Left lung (tissue), 10 donors: ENCODE results near the gene C22orf42. TPM values are rescaled to one million over a fixed set of nuclear protein-coding genes. Genes with fewer than 3 reads are reported as not detected.
"Not testable (repeated sequence)": the region's sequence is repeated elsewhere in the genome, so short reads cannot be mapped to it uniquely, and the experiment has no call there.

ENCODE experiments used
- ATAC-seq: fragments of 200-7000 bp; cut with Tn5 transposase; one replicate; pipeline ENCODE4 v1.9.1; 2020; ENCODE audit warnings: moderate library complexity
- DNase-seq, 4 donors: peaks; one replicate each; pipeline ENCODE4 v3.0.0-alpha.2; 2013 to 2020
- H3K27ac ChIP-seq, 2 donors: fragments of 200-600 bp; sonication (generic) in 1 of 2; one replicate each; pipeline versions ENCODE4 v1.5.0 to v1.8.0; 2020 to 2021
- H3K27me3 ChIP-seq, 2 donors: fragments of 200-600 bp; sonication (generic) in 1 of 2; one replicate each; pipeline versions ENCODE4 v1.5.0 to v1.8.0; 2020 to 2021
- H3K36me3 ChIP-seq, 2 donors: fragments of 200-600 bp; sonication (generic) in 1 of 2; one replicate each; pipeline versions ENCODE4 v1.5.0 to v1.8.0; 2020 to 2021
- H3K4me1 ChIP-seq, 2 donors: fragments of 200-600 bp; one replicate each; pipeline ENCODE4 v1.8.0; 2021
- H3K4me3 ChIP-seq, 2 donors: fragments of 200-600 bp; sonication (generic) in 1 of 2; one replicate each; pipeline versions ENCODE4 v1.5.0 to v1.8.0; 2020 to 2021; ENCODE audit warnings: mild to moderate bottlenecking in 1 of 2
- H3K9me3 ChIP-seq, 2 donors: fragments of 200-600 bp; sonication (generic) in 1 of 2; one replicate each; pipeline versions ENCODE4 v1.5.0 to v1.8.0; 2020 to 2021
- intact Hi-C, 2 donors: fragments of 100-400 bp; cut with DNase I; formaldehyde crosslinking; loops; one replicate each; pipeline versions ENCODE4 v1.11.2 to v1.14.2; 2022
- polyA plus RNA-seq, 6 donors: library from polyadenylated mRNA; unstranded; fragments of 120-200 nt; gene quantifications; one replicate each; pipeline ENCODE4 v1.2.1, GENCODE V29; 2013; ENCODE audit not compliant: insufficient read length in 6 of 6
- total RNA-seq, 2 donors: library from RNA; stranded (reverse); fragmentation: NEBNext Ultra II Directional; extraction: Animal tissue kit (Norgen Biotek cat#: 25700); gene quantifications; one replicate each; pipeline ENCODE4 v1.2.1, GENCODE V29; 2021
- TF ChIP-seq, protein P1 (sequence below), 2 donors: fragments of 200-600 bp; sonication (generic) in 1 of 2; IDR thresholded peaks; one replicate each; pipeline versions ENCODE4 v1.5.0 to v1.8.0; 2021; ENCODE audit warnings: antibody characterized with exemption in 2 of 2
- donor health status: DM: no; HTN: yes; CAD: no.
- donor health status: DM: no; HTN: no; CAD: no.

The C22orf42 gene
- total and polyA plus RNA-seq, 8 donors: 0.35 TPM; not detected in 7

DNA sequence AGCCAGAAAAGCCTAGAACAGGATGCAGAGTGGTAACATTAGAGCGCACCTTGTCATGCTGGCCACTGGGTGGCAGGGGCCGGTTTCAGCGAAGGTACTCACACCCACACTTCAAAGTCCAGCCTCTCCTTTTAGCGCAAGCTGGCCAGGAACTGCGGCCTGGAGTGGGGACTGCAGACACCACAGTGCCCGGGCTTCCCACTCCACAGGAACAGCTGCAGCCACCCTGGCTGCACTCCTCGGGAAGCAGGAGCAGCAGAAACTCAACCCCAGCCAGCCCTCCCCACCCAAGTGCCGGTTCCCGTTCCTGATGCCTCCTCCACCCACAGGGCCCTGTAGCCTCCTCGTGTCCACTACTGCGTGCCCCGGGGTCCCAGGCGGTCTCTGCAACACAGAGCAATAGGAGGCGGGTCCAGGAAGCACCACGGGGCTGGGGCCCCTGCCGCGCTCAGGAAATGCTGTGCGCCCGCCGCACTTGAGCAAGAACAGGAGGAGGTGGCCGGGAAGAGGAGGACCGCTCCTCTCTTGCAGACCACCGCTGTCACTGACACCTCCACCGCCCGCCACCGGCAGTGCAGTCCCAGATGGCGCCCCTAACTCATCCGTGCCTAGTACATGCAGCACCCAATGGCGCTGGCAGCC lies 43.6 kb upstream of the C22orf42 start:
- peak in 3 of 4 donors; percentile 64 to 82 (median 66) for DNase-seq
- intact Hi-C loops: no loop called here
- Histone ChIP-seq H3K27ac (no peak overlapping the region), H3K27me3 (peaks cover 17 to 63% of the 10 kb centered on the region in 2 donors), H3K36me3 (no peaks in the 10 kb centered on the region), H3K4me1 (peaks cover 6 to 36% of the 10 kb centered on the region in 2 donors), H3K4me3 (peak overlapping the region in 1 of 2 donors; percentile 10), H3K9me3 (no peaks in the 10 kb centered on the region)
- TF ChIP-seq, protein P1, sequence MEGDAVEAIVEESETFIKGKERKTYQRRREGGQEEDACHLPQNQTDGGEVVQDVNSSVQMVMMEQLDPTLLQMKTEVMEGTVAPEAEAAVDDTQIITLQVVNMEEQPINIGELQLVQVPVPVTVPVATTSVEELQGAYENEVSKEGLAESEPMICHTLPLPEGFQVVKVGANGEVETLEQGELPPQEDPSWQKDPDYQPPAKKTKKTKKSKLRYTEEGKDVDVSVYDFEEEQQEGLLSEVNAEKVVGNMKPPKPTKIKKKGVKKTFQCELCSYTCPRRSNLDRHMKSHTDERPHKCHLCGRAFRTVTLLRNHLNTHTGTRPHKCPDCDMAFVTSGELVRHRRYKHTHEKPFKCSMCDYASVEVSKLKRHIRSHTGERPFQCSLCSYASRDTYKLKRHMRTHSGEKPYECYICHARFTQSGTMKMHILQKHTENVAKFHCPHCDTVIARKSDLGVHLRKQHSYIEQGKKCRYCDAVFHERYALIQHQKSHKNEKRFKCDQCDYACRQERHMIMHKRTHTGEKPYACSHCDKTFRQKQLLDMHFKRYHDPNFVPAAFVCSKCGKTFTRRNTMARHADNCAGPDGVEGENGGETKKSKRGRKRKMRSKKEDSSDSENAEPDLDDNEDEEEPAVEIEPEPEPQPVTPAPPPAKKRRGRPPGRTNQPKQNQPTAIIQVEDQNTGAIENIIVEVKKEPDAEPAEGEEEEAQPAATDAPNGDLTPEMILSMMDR (IDR thresholded peaks at IDR 0.05): peak; percentile 38 to 55
- ATAC-seq: peak; percentile 90

DNA sequence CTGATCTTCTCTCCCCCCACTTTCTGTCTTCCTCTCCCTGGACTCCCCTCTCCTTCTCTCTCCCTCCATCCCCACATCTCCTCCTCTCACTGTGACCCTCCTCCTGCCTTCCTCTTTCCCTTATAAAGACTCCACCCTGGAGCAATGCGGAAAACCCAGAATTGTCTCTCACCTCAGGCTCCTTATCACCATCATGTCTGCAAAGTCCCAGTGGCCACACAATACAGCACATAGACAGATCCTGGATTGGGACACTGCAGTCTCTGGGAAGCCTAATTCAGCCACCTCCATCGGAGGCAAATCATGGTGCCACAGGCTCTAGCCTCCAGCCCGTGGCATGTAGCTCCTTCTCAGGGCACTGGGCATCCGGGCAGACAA lies 43.0 kb upstream of the C22orf42 start:
- peaks cover 6 to 35% of the 10 kb centered on the region in 2 donors for H3K4me1 ChIP-seq
- H3K27me3 ChIP-seq: peaks cover 17 to 67% of the 10 kb centered on the region in 2 donors
- H3K9me3 ChIP-seq: no peaks in the 10 kb centered on the region
- intact Hi-C loops: no loop called here
- H3K4me3 ChIP-seq: no peak overlapping the region
- ATAC-seq: no peak
- TF ChIP-seq, protein P1 (IDR thresholded peaks at IDR 0.05): no peak
- H3K27ac ChIP-seq: no peak overlapping the region
- no peaks in the 10 kb centered on the region for H3K36me3 ChIP-seq
- DNase-seq: no peak

DNA sequence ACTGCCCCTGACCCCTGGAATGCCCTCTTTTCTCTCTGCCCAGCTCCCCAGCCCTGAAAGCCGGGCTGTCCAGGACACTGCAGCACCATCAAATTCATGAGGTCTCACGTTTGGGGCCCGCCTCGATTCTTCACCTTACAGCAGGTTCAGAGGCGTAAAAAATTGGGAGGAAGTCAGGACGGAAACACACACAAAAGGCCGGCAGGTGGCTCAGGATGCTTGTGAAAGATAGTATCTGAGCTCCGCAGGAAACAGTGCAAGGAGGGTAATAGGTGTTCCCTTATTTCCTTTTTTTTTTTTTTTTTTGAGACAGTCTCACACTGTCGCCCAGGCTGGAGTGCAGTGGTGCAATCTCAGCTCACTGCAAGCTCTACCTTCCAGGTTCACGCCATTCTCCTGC lies 41.6 kb upstream of the C22orf42 start:
- TF ChIP-seq, protein P1 (IDR thresholded peaks at IDR 0.05): no peak
- intact Hi-C loops: no loop called here
- ATAC-seq: no peak

DNA sequence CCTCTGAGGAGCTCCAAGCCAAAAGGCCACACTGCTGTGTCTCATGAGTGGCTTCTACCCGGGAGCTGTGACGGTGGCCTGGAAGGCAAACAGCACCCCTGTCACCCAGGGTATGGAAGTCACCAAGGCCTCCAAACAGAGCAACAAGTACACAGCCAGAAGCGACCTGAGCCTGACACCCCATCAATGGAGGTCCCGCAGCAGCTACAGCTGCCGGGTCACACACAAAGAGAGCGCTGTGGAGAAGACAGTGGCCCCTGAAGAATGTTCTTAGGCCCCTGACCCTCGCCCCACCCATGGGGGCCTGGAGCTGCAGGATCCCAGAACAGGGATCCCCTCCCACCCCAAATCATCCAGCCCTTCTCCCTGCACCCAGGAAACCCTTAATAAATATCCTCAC lies 40.9 kb upstream of the C22orf42 start:
- intact Hi-C loops: no loop called here
- TF ChIP-seq, protein P1 (IDR thresholded peaks at IDR 0.05): no peak
- H3K4me1 ChIP-seq: peaks cover 6 to 27% of the 10 kb centered on the region in 2 donors
- DNase-seq (no peak), ATAC-seq (no peak)
- no peak overlapping the region for H3K4me3 ChIP-seq
- no peak overlapping the region for H3K27ac ChIP-seq
- peaks cover 17 to 65% of the 10 kb centered on the region in 2 donors for H3K27me3 ChIP-seq
- H3K9me3 ChIP-seq: no peaks in the 10 kb centered on the region
- H3K36me3 ChIP-seq: no peaks in the 10 kb centered on the region

More for the DNA sequence above, 41.6 kb upstream of the C22orf42 start:
- Histone ChIP-seq H3K9me3 (no peaks in the 10 kb centered on the region), H3K4me3 (no peak overlapping the region), H3K4me1 (peaks cover 6 to 27% of the 10 kb centered on the region in 2 donors), H3K27ac (no peak overlapping the region), H3K27me3 (peaks cover 17 to 66% of the 10 kb centered on the region in 2 donors), H3K36me3 (no peaks in the 10 kb centered on the region)
- no peak for DNase-seq

DNA sequence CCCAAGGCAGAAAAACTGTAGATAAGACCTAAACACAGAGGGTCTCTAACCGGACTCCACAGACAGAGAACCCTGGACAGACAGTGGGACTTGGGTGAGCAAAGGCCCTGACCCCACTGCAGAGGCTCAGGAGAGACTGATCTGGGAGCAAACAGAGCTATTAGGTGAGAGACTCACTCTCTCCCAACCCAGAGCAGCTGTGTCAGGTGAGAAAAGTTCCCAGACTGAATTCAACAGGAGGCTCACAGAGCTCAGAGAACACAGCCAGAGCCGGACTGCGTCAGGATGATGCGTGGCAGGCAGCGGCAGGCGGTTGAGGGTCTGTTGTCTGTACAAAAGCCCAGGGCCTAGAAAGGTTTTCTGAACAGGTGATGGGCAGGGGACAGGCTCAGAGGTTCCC lies 40.2 kb upstream of the C22orf42 start:
- intact Hi-C loops: no loop called here
- no peak for ATAC-seq
- Histone ChIP-seq H3K36me3 (no peaks in the 10 kb centered on the region), H3K27me3 (peaks cover 17 to 59% of the 10 kb centered on the region in 2 donors), H3K4me3 (no peak overlapping the region), H3K9me3 (no peaks in the 10 kb centered on the region), H3K4me1 (peaks cover 6 to 24% of the 10 kb centered on the region in 2 donors), H3K27ac (no peak overlapping the region)
- TF ChIP-seq, protein P1 (IDR thresholded peaks at IDR 0.05): no peak
- no peak for DNase-seq

DNA sequence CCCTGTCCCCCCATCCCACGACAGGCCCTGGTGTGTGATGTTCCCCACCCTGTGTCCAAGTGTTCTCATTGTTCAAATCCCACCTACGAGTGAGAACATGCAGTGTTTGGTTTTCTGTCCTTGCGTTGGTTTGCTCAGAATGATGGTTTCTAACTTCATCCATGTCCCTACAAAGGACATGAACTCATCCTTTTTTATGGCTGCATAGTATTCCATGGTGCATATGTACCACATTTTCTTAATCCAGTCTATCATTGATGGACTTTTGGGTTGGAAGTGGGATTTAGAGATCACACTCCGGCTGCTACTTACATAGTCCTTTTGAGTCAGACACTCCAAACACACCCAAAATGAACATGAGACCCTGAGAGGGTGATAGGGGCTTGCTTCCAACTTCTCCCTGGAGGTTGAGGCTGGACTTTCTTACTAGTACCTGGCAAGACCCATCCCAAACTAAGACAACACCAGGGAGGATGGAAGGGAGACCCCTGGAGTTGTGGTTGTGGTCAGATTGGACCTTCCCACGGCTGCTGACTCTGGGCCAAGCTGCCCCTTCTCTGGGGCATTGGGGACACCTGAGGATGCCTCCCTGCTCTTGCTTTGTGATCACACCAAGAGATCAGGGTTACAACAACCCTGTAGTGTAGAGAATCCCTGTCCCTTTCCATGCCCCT lies 38.6 kb upstream of the C22orf42 start:
- H3K36me3 ChIP-seq, intact Hi-C loops, H3K4me3 ChIP-seq, DNase-seq, H3K9me3 ChIP-seq, H3K27ac ChIP-seq, ATAC-seq: not testable (repeated sequence)
- Histone ChIP-seq H3K4me1 (peaks cover under 1 to 10% of the 10 kb centered on the region in 2 donors), H3K27me3 (peaks cover under 1 to 43% of the 10 kb centered on the region in 2 donors)

DNA sequence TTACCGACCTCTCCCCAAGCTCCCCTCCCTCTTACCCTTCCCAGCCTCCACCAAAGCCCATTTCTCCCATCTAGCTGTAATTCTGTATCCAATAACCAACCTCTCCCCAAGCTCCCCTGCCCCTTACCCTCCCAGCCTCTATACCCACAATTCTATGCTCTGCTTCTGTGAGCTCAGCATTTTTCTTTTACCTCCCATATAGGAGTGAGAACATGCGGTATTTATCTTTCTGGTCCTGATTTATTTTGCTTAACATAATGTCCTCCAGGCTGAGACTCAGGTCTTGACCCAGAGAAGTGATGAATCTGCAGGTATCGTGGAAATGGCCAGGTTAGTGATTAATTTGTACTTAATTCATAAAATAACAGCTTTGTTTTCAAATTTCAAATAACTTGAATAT lies 36.8 kb upstream of the C22orf42 start:
- H3K27ac ChIP-seq, H3K4me1 ChIP-seq, DNase-seq, ATAC-seq, intact Hi-C loops, H3K36me3 ChIP-seq, H3K4me3 ChIP-seq, H3K9me3 ChIP-seq: not testable (repeated sequence)
- H3K27me3 ChIP-seq: peaks cover 0 to 27% of the 10 kb centered on the region in 2 donors

DNA sequence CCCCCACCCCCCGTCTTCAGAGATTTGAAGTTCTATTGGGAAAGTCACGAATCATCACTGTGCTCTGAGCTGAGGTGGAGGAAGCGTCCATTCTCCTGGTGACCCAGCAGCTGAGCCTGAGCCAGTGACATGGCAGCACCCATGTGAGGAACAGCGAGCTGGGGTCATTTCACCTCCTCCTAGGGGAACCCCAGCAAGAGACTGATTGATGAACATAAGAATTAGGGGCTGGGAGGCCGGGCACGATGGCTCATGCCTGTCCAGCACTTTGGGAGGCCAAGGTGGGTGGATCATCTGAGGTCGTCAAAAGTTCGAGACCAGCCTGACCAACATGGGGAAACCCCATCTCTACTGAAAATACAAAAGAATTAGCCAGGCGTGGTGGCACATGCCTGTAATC lies 34.2 kb upstream of the C22orf42 start:
- H3K4me3 ChIP-seq, intact Hi-C loops, ATAC-seq, H3K4me1 ChIP-seq, H3K36me3 ChIP-seq, H3K9me3 ChIP-seq, H3K27ac ChIP-seq, DNase-seq: not testable (repeated sequence)
- H3K27me3 ChIP-seq: peaks cover 0 to 23% of the 10 kb centered on the region in 2 donors
